Gastroesophageal sphincter (tissue), 3 donors: Measurements from ENCODE around the gene DNAJA3.

Source experiments
- POLR2A ChIP-seq, 2 donors: fragments of 450-650 bp; IDR thresholded peaks; one replicate each; pipeline ENCODE4 v1.6.1; 2017; ENCODE audit warnings: antibody characterized with exemption in 2 of 2, mild to moderate bottlenecking in 2 of 2, moderate library complexity in 1 of 2
- POLR2AphosphoS5 ChIP-seq: sonication (generic); formaldehyde crosslinking; IDR thresholded peaks from one replicate; pipeline ENCODE4 v1.6.1; 2017; ENCODE audit warnings: antibody characterized with exemption
- TF ChIP-seq, protein P1 (sequence below), 4 experiments: fragments of 200-600 bp in 2 of 4; fragments of 450-650 bp in 2 of 4; sonication (generic) in 1 of 4; IDR thresholded peaks; one replicate each; pipeline ENCODE4 v1.5.1; 2017 to 2019; ENCODE audit warnings: antibody characterized with exemption in 4 of 4, mild to moderate bottlenecking in 2 of 4, moderate library complexity in 2 of 4

- TF ChIP-seq, protein P1, sequence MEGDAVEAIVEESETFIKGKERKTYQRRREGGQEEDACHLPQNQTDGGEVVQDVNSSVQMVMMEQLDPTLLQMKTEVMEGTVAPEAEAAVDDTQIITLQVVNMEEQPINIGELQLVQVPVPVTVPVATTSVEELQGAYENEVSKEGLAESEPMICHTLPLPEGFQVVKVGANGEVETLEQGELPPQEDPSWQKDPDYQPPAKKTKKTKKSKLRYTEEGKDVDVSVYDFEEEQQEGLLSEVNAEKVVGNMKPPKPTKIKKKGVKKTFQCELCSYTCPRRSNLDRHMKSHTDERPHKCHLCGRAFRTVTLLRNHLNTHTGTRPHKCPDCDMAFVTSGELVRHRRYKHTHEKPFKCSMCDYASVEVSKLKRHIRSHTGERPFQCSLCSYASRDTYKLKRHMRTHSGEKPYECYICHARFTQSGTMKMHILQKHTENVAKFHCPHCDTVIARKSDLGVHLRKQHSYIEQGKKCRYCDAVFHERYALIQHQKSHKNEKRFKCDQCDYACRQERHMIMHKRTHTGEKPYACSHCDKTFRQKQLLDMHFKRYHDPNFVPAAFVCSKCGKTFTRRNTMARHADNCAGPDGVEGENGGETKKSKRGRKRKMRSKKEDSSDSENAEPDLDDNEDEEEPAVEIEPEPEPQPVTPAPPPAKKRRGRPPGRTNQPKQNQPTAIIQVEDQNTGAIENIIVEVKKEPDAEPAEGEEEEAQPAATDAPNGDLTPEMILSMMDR (IDR thresholded peaks at IDR 0.05): no peak
- TF ChIP-seq POLR2A (IDR thresholded peaks at IDR 0.05): no peak
- no peak for TF ChIP-seq POLR2AphosphoS5
Observed at GRCh38 chr16:4491898-4492297, 66.2 kb downstream of the DNAJA3 start.
